ENCODE measurements around the gene CFP. TPM values are rescaled to one million over a fixed set of nuclear protein-coding genes. Genes with fewer than 3 reads are reported as not detected.

CFP gene
- total and polyA plus RNA-seq, 2 of the 13 experiments (the other 11 are each of a cell fraction or from before 2014, with no cell fraction given), result 0.01 TPM; not detected in 1

- TF ChIP-seq, protein P1, sequence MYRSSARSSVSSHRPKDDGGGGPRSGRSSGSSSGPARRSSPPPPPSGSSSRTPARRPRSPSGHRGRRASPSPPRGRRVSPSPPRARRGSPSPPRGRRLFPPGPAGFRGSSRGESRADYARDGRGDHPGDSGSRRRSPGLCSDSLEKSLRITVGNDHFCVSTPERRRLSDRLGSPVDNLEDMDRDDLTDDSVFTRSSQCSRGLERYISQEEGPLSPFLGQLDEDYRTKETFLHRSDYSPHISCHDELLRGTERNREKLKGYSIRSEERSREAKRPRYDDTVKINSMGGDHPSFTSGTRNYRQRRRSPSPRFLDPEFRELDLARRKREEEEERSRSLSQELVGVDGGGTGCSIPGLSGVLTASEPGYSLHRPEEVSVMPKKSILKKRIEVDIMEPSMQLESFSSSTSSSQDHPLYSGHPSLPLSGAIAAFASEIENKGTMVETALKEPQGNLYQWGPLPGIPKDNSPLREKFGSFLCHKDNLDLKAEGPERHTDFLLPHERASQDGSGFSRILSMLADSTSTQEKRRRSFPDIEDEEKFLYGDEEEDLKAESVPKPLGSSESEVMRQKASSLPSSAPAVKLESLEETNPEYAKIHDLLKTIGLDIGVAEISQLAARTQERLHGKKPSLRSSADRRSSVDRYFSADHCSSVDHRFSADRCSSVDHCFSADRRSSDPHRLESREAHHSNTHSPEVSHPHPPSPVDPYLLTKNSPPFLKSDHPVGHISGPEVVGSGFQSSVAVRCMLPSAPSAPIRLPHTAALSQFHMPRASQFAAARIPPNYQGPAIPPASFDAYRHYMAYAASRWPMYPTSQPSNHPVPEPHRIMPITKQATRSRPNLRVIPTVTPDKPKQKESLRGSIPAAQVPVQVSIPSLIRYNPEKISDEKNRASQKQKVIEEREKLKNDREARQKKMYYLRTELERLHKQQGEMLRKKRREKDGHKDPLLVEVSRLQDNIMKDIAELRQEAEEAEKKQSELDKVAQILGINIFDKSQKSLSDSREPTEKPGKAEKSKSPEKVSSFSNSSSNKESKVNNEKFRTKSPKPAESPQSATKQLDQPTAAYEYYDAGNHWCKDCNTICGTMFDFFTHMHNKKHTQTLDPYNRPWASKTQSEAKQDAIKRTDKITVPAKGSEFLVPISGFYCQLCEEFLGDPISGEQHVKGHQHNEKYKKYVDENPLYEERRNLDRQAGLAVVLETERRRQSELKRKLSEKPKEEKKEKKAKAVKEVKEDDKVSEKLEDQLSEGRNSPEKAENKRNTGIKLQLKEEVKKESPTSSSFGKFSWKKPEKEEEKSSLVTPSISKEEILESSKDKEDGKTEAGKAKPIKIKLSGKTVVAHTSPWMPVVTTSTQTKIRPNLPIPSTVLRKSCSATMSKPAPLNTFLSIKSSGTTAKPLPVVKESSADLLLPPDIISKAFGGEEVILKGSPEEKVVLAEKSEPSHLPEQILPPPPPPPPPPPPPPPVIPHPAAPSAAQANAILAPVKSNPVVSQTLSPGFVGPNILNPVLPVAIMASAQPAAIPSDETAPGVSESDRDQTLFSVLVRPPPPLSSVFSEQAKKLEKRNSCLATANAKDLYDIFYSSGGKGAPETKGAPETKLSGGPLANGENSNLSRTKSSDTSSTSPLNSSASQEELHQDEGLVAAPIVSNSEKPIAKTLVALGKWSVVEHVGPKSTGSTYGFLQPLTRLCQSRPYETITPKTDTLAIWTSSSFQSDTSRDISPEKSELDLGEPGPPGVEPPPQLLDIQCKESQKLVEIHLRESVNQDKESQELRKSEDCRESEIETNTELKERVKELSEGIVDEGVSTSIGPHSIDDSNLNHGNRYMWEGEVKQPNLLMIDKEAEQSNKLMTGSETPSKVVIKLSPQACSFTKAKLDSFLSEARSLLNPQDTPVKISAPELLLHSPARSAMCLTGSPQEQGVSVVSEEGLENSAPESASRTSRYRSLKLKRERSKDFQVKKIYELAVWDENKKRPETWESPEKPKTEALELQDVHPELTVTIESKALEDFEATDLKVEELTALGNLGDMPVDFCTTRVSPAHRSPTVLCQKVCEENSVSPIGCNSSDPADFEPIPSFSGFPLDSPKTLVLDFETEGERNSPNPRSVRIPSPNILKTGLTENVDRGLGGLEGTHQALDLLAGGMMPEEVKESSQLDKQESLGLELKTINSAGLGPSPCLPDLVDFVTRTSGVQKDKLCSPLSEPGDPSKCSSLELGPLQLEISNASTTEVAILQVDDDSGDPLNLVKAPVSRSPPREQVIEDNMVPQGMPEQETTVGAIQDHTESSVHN (CRISPR knock-in tag; IDR thresholded peaks at IDR 0.05), result no peak
- peak; percentile 71 for TF ChIP-seq ASH2L (IDR thresholded peaks at IDR 0.05; ENCODE audit: insufficient read length, low read depth, low read length)
- TF ChIP-seq TAF1 (CRISPR knock-in tag; IDR thresholded peaks at IDR 0.05), result peak; percentile 63; the same call in 1 of the 2 replicates
- TF ChIP-seq REXO4 (CRISPR knock-in tag; IDR thresholded peaks at IDR 0.05; ENCODE audit: borderline replicate concordance), result no peak
- TF ChIP-seq SOX6 (IDR thresholded peaks at IDR 0.05), result no peak
- no peak for TF ChIP-seq SOX6 (CRISPR knock-in tag; IDR thresholded peaks at IDR 0.05)
- TF ChIP-seq FOXJ3 (CRISPR knock-in tag; IDR thresholded peaks at IDR 0.05; ENCODE audit: borderline replicate concordance), result no peak
- no peak for TF ChIP-seq ZNF567 (CRISPR knock-in tag; IDR thresholded peaks at IDR 0.05; ENCODE audit: borderline replicate concordance)
- TF ChIP-seq ERF (CRISPR knock-in tag; IDR thresholded peaks at IDR 0.05), result 0 out of 2 replicates have a peak, but pooled peaks have one; percentile 19
- TF ChIP-seq ZNF263 (CRISPR knock-in tag; IDR thresholded peaks at IDR 0.05), result no peak
- TF ChIP-seq ETV6 (CRISPR knock-in tag; conservative IDR thresholded peaks at IDR 0.05), result no peak
- peak; percentile 53; the same call in 1 of the 2 replicates for TF ChIP-seq ZNF777 (CRISPR knock-in tag; IDR thresholded peaks at IDR 0.05)
- TF ChIP-seq TMF1 (CRISPR knock-in tag; IDR thresholded peaks at IDR 0.05; ENCODE audit: low read depth), result 0 out of 2 replicates have a peak, but pooled peaks have one; percentile 39
- TF ChIP-seq, protein P2, sequence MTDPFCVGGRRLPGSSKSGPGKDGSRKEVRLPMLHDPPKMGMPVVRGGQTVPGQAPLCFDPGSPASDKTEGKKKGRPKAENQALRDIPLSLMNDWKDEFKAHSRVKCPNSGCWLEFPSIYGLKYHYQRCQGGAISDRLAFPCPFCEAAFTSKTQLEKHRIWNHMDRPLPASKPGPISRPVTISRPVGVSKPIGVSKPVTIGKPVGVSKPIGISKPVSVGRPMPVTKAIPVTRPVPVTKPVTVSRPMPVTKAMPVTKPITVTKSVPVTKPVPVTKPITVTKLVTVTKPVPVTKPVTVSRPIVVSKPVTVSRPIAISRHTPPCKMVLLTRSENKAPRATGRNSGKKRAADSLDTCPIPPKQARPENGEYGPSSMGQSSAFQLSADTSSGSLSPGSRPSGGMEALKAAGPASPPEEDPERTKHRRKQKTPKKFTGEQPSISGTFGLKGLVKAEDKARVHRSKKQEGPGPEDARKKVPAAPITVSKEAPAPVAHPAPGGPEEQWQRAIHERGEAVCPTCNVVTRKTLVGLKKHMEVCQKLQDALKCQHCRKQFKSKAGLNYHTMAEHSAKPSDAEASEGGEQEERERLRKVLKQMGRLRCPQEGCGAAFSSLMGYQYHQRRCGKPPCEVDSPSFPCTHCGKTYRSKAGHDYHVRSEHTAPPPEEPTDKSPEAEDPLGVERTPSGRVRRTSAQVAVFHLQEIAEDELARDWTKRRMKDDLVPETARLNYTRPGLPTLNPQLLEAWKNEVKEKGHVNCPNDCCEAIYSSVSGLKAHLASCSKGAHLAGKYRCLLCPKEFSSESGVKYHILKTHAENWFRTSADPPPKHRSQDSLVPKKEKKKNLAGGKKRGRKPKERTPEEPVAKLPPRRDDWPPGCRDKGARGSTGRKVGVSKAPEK (CRISPR knock-in tag; IDR thresholded peaks at IDR 0.05; ENCODE audit: borderline replicate concordance), result no peak
- no peak for TF ChIP-seq ZNF7 (CRISPR knock-in tag; IDR thresholded peaks at IDR 0.05)
- TF ChIP-seq CREB3 (CRISPR knock-in tag; IDR thresholded peaks at IDR 0.05), result no peak
- no peak for TF ChIP-seq ZNF256 (CRISPR knock-in tag; conservative IDR thresholded peaks at IDR 0.05)
- TF ChIP-seq, protein P3, sequence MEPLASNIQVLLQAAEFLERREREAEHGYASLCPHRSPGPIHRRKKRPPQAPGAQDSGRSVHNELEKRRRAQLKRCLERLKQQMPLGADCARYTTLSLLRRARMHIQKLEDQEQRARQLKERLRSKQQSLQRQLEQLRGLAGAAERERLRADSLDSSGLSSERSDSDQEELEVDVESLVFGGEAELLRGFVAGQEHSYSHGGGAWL (CRISPR knock-in tag; IDR thresholded peaks at IDR 0.05), result 0 out of 2 replicates have a peak, but pooled peaks have one; percentile 49
Measured at GRCh38 chrX:47658684-47659420, 29.1 kb upstream of the CFP start, which contains the start of gene UXT (continued).

All from HepG2 (cell line).